ENCODE data around the gene PRKCQ. TPM values are rescaled to one million over a fixed set of nuclear protein-coding genes. Genes with fewer than 3 reads are reported as not detected.
A peak's percentile ranks its signal among the peaks of the same experiment; 100 is the strongest.

PRKCQ gene
- total and polyA plus RNA-seq, 2 of the 4 experiments (the other 2 are of a cell fraction): under 0.01 to 0.03 TPM

DNA sequence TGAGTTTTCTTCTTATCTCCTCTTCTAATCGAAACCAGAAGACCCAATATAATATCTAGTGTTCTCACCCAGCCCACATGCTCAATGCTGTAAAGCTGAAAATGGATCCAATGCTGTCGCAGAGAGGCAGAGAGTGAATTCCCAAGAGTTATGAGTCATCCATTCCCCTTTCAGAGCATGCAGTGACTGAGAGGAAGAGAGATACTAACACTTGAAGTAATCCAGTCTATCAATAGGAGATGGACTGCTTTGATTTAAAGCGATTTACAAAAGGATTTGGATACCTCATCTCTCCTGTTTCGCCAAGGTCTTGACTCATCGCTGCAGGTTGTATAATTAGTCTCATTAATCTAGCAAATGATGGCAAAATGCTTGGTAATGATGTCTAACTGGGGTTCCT is 41.5 kb upstream of the PRKCQ start:
- in situ Hi-C loops (cut with MboI; ENCODE audit: low sequenced_read_pairs): no loop called here
- ATAC-seq (ENCODE audit: low read depth): no peak
- dilution Hi-C loops (cut with HindIII; ENCODE audit: low sequenced_read_pairs, unreplicated experiment): no loop called here

More for the DNA sequence above, 41.5 kb upstream of the PRKCQ start:
- Histone ChIP-seq H3K23ac (ENCODE audit: low read depth, low read length) (no peak overlapping the region), H3K79me1 (ENCODE audit: low read depth in 1 of 2, low read length in 2 of 2) (no peaks in the 10 kb centered on the region), H2BK20ac (ENCODE audit: low read depth, low read length) (no peak overlapping the region), H3K9ac (ENCODE audit: low read depth, low read length) (no peak overlapping the region), H4K20me1 (ENCODE audit: insufficient read depth, low read length) (no peaks in the 10 kb centered on the region), H3K9me3 (ENCODE audit: control insufficient read depth, insufficient read depth, low read length) (no peaks in the 10 kb centered on the region), H3K4ac (ENCODE audit: low read depth, low read length) (no peak overlapping the region), H4K5ac (ENCODE audit: low read depth, low read length) (no peak overlapping the region), H4K8ac (ENCODE audit: low read depth in 2 of 2, low read length in 2 of 2) (no peak overlapping the region), H2BK15ac (ENCODE audit: low read depth, low read length) (no peak overlapping the region), H3K4me3 (ENCODE audit: insufficient read depth, low read depth, low read length) (no peak overlapping the region), H3K9me1 (ENCODE audit: insufficient read depth, low read length) (no peaks in the 10 kb centered on the region), H3K27ac (ENCODE audit: insufficient read depth, low read length) (no peak overlapping the region), H2BK120ac (ENCODE audit: low read depth, low read length) (no peak overlapping the region), H4K91ac (ENCODE audit: insufficient read depth, low read depth, low read length) (no peak overlapping the region), H3K36me3 (ENCODE audit: control insufficient read depth, insufficient read depth, low read length) (no peaks in the 10 kb centered on the region), H2AK9ac (replicated peaks; ENCODE audit: low read depth, low read length, poor library complexity) (no peak overlapping the region), H3K18ac (ENCODE audit: low read depth, low read length) (no peak overlapping the region), H3K14ac (replicated peaks; ENCODE audit: low read depth, low read length) (no peak overlapping the region), H3K4me1 (ENCODE audit: control insufficient read depth, insufficient read depth, low read length) (no peaks in the 10 kb centered on the region), H2AK5ac (ENCODE audit: low read depth, low read length) (no peak overlapping the region), H3K4me2 (ENCODE audit: low read depth, low read length) (no peak overlapping the region), H2BK5ac (ENCODE audit: low read depth, low read length, poor library complexity, severe bottlenecking) (no peak overlapping the region), H2AFZ (replicated peaks; ENCODE audit: low read length, poor library complexity) (no peak overlapping the region), H3K27me3 (ENCODE audit: control insufficient read depth, insufficient read depth, low read length) (no peaks in the 10 kb centered on the region; the same call in 1 of the 2 replicates), H3K56ac (ENCODE audit: extremely low read depth, insufficient read depth, low read length) (no peak overlapping the region)
- no peak for TF ChIP-seq POLR2A (IDR thresholded peaks at IDR 0.05; ENCODE audit: low read depth, low read length)
- no peak for TF ChIP-seq CHD1 (IDR thresholded peaks at IDR 0.05; ENCODE audit: low read depth, low read length)
- no peak for TF ChIP-seq FOS (IDR thresholded peaks at IDR 0.05; ENCODE audit: low read depth, low read length)
- no peak for TF ChIP-seq SMC3 (IDR thresholded peaks at IDR 0.05; ENCODE audit: low read depth, low read length)
- TF ChIP-seq RFX5 (IDR thresholded peaks at IDR 0.05; ENCODE audit: low read depth, low read length): no peak
- no peak for TF ChIP-seq RCOR1 (IDR thresholded peaks at IDR 0.05; ENCODE audit: insufficient replicate concordance, low read length)
- no peak for TF ChIP-seq MAZ (IDR thresholded peaks at IDR 0.05; ENCODE audit: borderline replicate concordance, low read depth, low read length)
- no peak for TF ChIP-seq BHLHE40 (IDR thresholded peaks at IDR 0.05; ENCODE audit: low read depth, low read length)
- TF ChIP-seq RAD21 (IDR thresholded peaks at IDR 0.05; ENCODE audit: low read length): no peak
- TF ChIP-seq MXI1 (IDR thresholded peaks at IDR 0.05; ENCODE audit: borderline replicate concordance, low read depth, low read length): no peak
- TF ChIP-seq, protein P1, sequence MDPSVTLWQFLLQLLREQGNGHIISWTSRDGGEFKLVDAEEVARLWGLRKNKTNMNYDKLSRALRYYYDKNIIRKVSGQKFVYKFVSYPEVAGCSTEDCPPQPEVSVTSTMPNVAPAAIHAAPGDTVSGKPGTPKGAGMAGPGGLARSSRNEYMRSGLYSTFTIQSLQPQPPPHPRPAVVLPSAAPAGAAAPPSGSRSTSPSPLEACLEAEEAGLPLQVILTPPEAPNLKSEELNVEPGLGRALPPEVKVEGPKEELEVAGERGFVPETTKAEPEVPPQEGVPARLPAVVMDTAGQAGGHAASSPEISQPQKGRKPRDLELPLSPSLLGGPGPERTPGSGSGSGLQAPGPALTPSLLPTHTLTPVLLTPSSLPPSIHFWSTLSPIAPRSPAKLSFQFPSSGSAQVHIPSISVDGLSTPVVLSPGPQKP (IDR thresholded peaks at IDR 0.05; ENCODE audit: borderline replicate concordance, low read depth, low read length): no peak
- no peak for TF ChIP-seq CEBPB (IDR thresholded peaks at IDR 0.05; ENCODE audit: low read depth, low read length)
- BruUV-seq (replicated peaks): no TSS peak
- intact Hi-C loops (cut with micrococcal nuclease): no loop called here
- POLR2A ChIA-PET (ENCODE audit: unreplicated experiment): no interaction called here
- CTCF ChIA-PET: no interaction called here
- no CpG with 5 or more reads among the region's 5 CpGs for WGBS, 2 experiments (ENCODE audit: extremely low coverage in 2 of 2, insufficient read length in 1 of 2)
- peak; percentile 12 for DNase-seq
